Jurkat, Clone E6-1 (cell line): ENCODE data around the gene RAB6B. TPM values are rescaled to one million over a fixed set of nuclear protein-coding genes. Genes with fewer than 3 reads are reported as not detected.

ENCODE experiments used
- DNase-seq: peaks from one replicate; pipeline ENCODE4 v3.0.0-alpha.2; 2011; ENCODE audit warnings: low read depth, low spot score
- H3K4me3 ChIP-seq: 2 replicates; pipeline ENCODE4 v1.5.1; 2011; ENCODE audit warnings: mild to moderate bottlenecking, low read length, control low read depth, moderate library complexity
- polyA plus RNA-seq: library from polyadenylated mRNA; unstranded; fragments of >200 nt; gene quantifications from one replicate; pipeline ENCODE4 v1.2.1, GENCODE V29; 2012; ENCODE audit warnings: missing spikeins; ENCODE audit not compliant: insufficient read length, insufficient read depth

The RAB6B gene
- polyA plus RNA-seq, result 17.3 TPM

GRCh38 chr3:133895208-133896001, at the start of gene RAB6B:
RAB6B (minus strand) TSS chr3:133895882; CDS start chr3:133895466, 416 bp downstream.
- H3K4me3 ChIP-seq, result peak within 1 kb of the TSS; percentile 57
- DNase-seq, result peak; percentile 6

GRCh38 chr3:133944641-133945380, 49.1 kb upstream of the RAB6B start:
- H3K4me3 ChIP-seq, result no peak overlapping the region
- DNase-seq, result no peak

- DNase-seq, result no peak
- H3K4me3 ChIP-seq, result no peak overlapping the region
Observed at GRCh38 chr3:133944181-133944580, 48.5 kb upstream of the RAB6B start.

GRCh38 chr3:133943639-133944141, 48.0 kb upstream of the RAB6B start:
- no peak overlapping the region for H3K4me3 ChIP-seq
- DNase-seq, result peak; percentile 87

GRCh38 chr3:133943031-133943535, 47.4 kb upstream of the RAB6B start:
- no peak for DNase-seq
- H3K4me3 ChIP-seq, result no peak overlapping the region

DNA sequence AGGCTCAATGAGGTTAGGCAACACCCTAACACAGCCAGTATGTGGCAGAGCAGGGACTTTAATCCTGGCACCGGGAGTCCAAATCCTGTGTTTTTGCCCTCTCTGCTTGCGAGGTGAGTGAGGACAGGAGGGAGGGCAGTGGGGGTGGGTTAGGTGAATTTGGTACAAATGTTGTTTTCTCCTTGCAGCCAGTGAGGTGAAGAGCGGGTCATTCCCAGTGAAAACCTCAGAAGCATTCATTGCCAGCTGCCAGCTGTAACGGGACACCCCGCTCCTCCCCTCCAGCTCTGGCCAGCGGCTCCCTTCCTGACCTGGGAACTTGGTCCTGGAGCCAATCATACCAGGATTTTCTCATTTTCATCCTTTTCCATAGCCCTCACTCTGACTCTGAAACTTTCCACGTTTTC, 45.7 kb upstream of the RAB6B start:
- H3K4me3 ChIP-seq, result no peak overlapping the region
- DNase-seq, result no peak

- H3K4me3 ChIP-seq, result no peak overlapping the region
- DNase-seq, result no peak
Observed at GRCh38 chr3:133940536-133940935, 44.9 kb upstream of the RAB6B start.

GRCh38 chr3:133939463-133939835, 43.8 kb upstream of the RAB6B start:
- DNase-seq, result no peak
- no peak overlapping the region for H3K4me3 ChIP-seq

GRCh38 chr3:133938770-133939462, 43.2 kb upstream of the RAB6B start:
- DNase-seq, result no peak

GRCh38 chr3:133937756-133938601, 42.3 kb upstream of the RAB6B start:
- DNase-seq, result no peak
- no peak overlapping the region for H3K4me3 ChIP-seq

More at GRCh38 chr3:133938770-133939462, 43.2 kb upstream of the RAB6B start:
- H3K4me3 ChIP-seq, result no peak overlapping the region

DNA sequence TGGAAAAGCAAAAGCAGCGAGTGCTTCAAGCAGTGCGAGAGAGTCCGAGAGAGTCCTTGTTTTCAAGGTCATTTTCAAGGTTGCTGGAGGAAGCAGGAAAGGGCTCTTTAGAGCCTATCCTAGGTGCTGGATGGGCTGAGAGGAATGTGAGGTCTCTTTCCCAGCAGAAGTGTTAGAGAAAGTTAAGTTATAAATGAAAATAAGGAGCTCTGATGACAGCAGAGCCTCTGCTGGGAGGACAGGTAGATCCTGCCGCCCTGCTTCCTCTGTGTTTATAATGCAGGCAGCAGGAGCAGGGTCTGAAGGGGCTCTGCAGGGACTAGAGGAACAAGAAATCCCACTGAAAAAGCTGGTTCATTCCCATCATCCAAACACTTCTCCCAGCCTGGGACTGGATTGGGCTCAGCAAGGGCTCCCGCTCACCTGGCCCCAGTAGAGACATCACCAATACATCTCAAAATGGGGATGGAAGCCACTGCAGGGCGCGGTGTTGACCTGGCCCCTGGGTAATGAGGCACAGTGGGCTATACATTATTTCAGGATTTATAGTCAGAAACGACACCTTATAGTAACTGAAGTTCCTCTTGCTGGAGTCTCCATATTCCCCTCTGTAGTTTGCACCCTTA, 41.5 kb upstream of the RAB6B start:
- DNase-seq, result no peak
- H3K4me3 ChIP-seq, result no peak overlapping the region

- no peak overlapping the region for H3K4me3 ChIP-seq
Observed at GRCh38 chr3:133935843-133936769, 40.4 kb upstream of the RAB6B start.

DNA sequence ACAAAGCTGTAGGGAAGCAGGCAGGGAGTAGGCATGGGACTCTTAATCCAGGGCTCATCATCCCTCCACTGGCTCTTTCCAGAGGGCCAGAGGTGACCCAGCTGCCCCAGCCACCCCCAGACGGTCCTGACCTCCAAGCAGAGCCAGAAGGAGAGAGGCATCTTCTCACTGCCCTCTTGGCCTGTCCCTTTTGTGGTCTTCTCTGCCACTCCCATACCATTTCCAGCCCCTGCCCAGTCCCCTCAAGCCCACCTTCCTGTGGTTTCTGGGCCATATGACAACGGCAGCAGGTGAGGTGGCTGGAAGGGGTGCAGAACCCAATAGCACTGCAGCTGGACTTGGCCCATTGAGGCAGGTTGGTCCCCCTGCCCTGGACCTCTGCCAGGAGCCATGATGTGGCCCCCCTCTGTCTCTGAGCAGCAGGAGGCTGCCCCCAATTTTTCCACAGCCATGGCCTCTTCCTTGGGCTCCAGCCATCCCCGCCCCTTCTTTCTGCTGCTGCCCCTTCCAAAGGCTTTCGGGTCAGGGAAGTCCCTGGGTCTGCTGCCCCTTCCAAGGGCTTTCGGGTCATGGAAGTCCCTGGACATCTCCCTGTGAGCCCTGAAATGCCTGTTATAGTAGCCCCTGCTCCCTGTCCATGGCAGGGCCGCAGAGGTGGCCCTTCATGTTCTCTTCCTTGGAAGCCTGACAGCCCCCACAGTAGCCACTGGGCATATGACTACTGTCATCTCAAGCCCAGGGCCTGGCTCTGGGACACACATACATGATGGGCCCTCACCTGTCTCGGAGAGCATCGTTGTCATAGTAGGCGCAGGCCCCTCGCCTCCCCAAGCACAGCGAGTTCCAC, 39.5 kb upstream of the RAB6B start:
- H3K4me3 ChIP-seq, result no peak overlapping the region
- DNase-seq, result no peak

More at GRCh38 chr3:133935843-133936769, 40.4 kb upstream of the RAB6B start:
- DNase-seq, result no peak

DNA sequence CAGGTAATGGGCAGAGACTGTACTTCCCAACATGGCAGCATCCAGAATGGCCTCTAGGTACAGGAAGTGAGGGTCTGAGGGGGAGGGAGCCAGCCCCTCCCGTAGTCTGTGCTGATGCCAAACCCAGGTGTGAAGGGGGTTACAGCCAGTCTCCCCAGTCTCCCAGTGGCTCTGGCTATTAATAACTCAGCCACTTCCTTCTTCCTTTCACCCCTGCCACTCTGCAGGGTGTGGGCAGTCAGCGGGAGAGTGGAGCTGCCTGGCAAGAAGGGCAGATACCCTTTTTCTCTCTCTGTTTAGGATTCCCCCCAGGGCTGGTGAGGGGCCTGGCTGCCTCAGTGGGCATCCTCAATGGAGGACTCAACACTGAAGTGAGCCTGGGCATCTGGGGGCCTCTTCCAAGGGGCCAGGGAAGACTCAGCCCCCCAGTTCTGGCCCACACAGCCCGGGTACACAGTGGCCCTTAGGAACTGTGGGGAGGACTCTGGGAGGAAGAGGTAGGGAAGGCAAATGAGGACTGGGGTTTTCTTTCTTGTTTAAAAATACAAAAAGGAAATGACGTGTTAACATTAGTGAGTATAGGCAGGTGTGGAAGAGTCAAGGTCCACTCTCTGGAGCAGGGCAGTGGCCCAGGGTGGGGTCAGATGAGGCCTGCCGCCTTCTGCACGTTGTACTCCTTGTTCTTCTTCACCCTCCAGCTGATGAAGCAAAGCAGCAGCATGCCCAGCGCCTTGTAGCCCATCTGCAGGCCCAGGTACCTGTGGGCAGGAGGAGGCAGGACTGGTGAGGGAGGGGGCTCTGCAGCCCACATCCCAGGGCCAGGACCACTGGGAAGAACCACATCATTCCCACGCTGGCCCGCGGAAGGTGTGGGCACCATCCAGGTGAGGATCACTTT, 38.6 kb upstream of the RAB6B start:
- no peak overlapping the region for H3K4me3 ChIP-seq
- no peak for DNase-seq
